HG03135 (cell line): ENCODE measurements around the gene ZNF761.
"Not testable (repeated sequence)": the region's sequence is repeated elsewhere in the genome, so short reads cannot be mapped to it uniquely, and the experiment has no call there.

Source experiments
- ATAC-seq: cut with Tn5 transposase; IDR thresholded peaks from one replicate; pipeline ENCODE4 v1.9.1; 2021; ENCODE audit warnings: mild to moderate bottlenecking, moderate library complexity; ENCODE audit not compliant: unreplicated experiment

Gene ZNF761

DNA sequence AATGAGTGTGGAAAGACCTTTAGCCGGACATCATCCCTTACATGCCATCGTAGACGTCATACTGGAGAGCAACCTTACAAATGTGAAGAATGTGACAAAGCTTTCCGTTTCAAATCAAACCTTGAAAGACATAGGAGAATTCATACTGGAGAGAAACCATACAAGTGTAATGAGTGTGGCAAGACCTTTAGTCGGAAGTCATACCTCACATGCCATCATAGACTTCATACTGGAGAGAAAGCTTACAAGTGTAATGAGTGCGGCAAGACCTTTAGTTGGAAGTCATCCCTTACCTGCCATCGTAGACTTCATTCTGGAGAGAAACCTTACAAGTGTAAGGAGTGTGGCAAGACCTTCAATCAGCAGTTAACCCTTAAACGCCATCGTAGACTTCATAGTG is 24.0 kb downstream of the ZNF761 start:
- ATAC-seq, result no peak

DNA sequence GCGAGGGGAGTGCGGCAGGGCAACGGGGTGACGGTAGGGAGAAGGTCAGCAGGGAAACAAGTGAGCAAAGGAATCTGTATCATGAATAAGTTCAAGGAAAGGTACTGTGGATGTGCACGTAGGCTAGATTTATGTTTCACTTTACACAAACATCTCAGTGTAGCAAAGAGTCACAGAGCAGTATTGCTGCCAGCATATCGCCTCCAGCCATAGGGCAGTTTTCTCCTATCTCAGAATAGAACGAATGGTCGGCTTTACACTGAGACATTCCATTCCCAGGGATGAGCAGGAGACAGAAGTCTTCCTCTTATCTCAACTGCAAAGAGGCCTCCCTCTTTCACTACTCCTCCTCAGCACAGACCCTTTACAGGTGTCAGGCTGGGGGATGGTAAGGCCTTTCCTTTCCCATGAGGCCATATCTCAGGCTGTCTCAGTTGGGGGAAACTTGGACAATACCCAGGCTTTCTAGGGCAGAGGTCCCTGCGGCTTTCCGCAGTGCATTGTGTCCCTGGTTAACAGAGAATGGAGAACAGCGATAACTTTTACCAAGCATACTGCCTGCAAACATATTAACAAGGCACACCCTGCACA is 28.4 kb downstream of the ZNF761 start:
- not testable (repeated sequence) for ATAC-seq

DNA sequence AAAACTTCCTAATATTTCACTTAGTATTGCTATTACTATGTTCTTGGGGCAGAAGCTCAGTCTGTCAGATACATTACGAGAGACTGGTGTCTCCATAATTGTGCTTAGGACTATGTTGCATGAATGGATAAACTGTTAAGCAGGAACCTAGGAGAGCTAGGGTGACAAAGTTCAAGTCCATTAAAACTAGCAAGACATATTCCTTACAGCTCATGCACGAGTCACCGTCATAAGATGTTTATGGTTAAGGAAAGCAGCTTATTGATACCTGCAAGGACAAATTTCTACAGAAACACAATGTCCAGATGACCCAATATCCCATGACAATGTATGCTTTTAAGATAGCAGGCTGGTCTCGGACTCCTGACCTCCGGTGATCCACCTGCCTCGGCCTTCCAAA is 30.1 kb downstream of the ZNF761 start:
- ATAC-seq, result no peak

DNA sequence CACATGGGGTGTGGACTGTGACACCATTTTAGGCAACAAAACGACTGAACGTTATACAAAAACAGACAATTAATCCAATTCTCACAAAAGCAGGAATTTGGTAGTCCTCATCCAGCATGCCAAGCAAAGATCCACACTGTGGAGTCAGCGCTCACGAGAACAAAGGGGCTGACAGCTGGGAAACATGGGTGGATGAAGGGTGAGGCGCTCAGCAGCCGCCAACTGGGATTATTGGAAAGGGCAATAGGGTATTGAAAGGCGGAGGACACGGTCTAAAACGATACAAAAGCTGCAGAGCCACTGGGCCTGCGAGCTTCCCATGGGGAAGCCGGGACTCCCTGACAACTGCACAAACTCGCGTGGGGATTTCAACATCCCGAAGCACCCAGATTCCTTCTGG is 31.1 kb downstream of the ZNF761 start:
- ATAC-seq, result no peak

DNA sequence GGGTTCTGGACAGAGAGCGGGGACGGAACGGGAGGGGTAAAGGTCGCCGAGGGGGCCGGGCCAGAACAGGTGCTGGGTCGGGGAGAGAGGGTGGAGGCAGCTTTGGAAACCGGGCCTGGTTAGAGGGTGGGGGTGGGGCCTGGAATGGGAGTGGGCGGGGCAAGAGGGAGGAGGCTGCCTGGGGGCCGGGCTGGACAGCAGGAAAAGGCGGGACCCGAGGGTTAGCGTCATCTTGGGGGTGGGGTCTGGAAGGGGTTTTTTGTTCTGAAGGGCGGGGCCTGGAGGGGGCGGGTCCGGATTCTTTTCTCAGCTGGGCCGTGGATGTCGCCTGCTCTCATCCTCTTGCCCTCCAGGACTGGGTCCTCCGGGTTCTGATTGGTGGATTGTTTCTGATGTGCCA is 31.5 kb downstream of the ZNF761 start:
- ATAC-seq, result no peak

DNA sequence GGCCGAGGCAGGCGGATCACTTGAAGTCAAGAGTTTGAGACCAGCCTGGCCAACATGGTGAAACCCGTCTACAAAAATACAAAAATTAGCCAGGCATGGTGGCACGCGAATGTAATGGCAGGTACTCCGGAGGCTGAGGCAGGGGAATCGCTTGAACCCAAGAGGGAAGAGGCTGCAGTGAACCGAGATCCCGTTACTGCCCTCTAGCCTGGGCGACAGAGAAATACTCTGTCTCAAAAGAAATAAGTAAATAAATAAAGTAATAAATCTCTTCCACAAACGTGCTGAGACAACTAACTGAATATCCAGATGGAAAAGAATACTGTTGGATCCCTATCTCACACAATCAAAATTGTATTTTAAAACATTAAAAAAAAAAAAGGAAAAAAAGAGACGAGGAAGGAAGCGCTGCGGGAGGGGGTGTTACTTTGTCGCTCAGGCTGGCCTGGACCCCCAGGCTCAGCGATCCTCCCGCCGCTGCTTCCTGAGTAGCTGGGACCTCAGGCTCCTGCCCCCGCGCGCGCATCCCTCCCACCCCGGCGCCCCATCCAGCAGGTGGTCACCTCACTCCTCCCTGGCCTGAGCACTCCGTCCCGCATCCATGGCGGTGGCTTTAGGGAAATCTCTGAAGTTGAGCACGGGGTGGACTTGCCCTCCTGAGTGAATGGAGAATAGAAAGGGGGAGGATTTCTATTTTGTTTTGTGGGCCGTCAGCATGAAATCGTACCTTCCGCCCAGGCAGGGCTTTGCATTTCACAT is 35.1 kb downstream of the ZNF761 start:
- ATAC-seq, result peak; percentile 17

DNA sequence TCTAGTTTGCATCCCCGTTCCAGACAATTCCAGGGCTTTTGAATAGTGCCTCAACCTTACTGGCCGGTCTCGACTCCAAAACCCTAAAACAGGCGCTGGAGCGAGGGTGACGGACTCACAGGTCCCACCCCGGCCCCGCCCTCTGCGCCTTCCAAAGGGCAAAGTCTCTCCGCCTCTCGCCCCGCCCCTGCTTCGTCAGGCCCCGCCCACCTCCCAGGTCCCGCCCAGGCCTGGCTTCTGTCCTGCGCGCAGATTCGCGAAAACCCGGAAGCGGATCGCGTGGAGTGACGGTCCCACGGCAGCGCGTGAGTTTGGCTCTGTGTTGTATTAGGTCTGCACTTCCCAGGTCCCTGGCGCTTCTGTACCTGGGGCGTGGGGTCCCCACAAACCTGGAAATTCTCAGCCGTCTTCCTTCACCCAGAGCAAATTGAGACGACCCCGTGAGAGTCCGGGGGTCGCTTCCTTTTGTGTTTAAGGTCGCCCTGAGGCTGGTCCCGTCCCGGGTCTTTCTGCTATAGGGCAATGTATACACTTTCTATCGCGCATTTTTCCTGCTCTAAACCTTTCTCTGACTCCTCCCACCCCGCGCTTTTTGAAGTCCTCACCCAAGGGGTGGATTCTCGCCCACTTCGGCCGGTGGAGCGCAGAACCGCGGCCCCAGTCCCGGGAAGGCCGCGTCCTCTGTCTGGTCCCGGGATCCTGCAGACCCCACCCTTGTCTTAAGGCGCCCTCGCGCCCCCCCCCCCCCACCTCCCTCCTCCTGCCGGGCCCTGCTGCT is 35.9 kb downstream of the ZNF761 start, which contains the start of gene ZNF813:
ZNF813 (plus strand) TSS at position 249 of the 778 bp plus-strand sequence. CDS start 16,090 bp downstream, outside the sequence.
- peak; percentile 86 for ATAC-seq

DNA sequence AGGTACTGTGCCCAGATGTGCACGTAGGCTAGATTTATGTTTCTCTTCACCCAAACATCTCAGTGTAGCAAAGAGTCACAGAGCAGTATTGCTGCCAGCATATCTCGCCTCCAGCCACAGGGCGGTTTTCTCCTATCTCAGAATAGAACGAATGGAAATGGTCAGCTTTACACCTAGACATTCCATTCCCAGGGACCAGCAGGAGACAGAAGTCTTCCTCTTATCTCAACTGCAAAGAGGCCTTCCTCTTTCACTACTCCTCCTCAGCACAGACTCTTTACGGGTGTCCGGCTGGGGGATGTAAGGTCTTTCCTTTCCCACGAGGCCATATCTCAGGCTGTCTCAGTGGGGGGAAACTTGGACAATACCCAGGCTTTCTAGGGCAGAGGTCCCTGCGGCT is 36.8 kb downstream of the ZNF761 start:
- ATAC-seq, result not testable (repeated sequence)

DNA sequence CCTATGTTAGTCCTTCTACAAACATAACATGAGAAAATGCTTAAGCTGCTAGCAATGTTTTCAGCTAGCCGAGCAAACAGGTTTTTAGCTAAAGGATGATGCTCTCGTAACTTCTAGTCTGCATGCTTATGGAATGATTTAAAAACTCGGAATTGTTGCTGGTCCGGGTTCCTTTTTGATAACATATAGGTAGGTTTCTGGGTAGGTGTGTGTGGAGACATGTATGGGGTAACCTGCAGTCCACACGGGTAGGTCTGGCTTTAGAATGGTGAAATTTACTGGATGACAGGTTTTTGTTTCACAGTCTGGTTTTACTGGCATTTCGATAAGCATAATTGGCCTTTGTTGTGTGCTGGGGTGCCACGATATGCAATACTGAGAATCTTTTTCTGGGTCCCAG is 40.1 kb downstream of the ZNF761 start:
- ATAC-seq, result no peak

DNA sequence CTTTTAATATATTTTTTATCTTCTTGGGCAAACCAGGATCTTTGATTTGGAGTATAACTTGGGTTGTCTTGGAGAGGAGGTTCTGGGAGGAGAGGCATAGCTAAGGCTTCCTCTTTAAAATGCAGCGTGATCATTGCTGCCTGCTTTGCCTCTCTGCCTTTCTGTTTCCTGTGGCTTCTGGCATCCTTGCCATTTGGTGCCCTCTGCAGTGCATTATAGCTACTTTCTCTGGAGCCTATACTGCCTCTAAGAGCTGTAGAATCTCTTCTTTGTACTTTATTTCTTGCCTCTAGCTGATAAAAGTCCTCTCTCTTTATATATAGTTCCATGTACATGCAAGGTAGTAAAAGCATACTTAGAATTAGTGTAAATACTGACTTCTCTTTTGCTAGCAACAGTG is 43.0 kb downstream of the ZNF761 start:
- ATAC-seq, result not testable (repeated sequence)

DNA sequence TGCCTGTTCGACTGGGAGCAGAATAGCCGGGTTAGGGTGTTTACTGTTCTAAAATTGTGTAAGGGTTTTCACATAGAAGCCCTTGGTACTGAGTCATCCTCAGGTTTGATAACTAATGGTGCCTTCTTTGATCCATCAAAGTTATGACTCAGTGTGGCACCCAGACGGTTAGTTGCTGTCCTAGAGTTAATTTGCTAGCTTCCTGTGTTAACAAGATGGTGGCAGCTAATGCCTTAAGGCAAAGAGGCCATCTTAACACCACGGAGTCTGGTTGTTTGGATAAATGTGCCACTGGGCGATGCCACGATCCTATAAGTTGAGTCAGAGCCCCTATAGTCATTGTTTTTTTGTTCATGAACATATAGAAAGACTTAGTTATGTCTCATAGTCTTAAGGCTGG is 43.7 kb downstream of the ZNF761 start:
- ATAC-seq, result not testable (repeated sequence)

DNA sequence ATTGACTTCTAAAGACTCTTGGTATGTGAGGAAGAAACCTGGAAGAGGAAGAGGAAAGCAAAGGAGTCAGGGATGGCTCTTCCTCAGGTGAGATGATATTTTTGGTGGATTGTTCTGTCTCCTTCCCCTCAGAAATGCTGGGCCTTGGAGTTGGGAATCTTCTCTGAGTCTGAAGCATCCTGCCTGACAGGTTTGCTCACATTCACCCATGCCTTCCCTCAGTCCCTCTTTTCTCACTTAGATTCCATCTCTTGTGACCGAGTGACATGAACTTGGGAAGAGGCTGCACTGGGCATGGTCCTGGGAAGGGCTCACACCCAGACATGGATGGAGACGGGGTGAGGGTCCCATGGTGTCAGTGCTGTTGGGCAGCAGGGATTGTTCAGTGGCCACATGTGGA is 52.0 kb downstream of the ZNF761 start:
- not testable (repeated sequence) for ATAC-seq

DNA sequence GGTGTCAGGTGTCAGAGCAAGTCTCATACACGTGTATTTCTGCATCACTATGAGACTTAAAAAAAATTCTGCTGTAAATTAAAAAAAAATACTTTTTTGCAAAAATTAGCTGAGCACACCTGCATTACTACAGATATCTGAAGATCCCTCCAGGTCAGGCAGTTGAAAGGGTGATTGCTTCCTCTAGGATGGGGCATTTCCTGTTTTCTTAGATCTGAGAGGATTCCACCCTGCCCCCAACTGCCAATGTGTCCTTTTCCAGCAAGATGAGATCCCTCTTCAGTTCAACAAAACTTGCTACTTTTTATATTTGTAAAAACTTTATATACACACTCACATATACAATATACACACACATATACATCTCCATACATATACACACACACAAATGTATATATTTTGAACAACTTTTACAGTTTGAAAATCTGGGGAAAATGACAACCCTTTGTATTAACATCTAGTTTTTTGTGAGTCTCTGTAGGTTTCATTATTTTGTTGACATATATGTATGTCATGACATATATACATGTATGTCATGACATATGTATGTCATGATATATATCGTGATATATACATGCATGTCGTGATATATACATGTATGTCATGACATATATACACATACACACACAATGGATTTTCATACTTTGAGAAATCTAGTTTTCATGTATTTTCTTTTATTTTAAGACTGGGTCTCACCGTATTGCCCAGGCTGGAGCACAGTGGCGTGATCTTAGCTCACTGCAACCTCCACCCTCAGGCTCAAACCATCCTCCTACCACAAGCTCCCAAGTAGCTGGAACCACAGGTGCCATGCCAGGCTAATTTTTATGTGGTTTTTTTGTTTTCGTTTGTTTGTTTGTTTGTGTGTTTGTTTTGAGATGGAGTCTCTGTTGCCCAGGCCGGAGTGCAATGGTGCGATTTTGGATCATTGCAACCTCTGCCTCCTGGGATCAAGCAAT is 53.5 kb downstream of the ZNF761 start:
- no peak for ATAC-seq

DNA sequence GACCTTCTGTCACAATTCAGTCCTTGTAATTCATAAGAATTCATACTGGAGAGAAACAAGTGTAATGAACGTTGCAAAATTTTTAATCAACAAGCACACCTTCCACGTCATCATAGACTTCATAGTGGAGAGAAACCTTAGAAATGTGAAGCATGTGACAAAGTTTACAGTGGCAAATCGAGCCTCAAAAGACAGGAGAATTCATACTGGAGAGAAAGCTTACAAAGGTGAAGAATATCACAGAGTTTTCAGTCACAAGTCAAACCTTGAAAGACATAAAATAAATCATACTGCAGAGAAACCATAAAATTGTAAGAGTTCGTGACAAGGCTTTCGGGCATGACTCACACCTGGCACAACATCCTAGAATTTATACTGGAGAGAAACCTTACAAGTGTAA is 60.4 kb downstream of the ZNF761 start:
- no peak for ATAC-seq

DNA sequence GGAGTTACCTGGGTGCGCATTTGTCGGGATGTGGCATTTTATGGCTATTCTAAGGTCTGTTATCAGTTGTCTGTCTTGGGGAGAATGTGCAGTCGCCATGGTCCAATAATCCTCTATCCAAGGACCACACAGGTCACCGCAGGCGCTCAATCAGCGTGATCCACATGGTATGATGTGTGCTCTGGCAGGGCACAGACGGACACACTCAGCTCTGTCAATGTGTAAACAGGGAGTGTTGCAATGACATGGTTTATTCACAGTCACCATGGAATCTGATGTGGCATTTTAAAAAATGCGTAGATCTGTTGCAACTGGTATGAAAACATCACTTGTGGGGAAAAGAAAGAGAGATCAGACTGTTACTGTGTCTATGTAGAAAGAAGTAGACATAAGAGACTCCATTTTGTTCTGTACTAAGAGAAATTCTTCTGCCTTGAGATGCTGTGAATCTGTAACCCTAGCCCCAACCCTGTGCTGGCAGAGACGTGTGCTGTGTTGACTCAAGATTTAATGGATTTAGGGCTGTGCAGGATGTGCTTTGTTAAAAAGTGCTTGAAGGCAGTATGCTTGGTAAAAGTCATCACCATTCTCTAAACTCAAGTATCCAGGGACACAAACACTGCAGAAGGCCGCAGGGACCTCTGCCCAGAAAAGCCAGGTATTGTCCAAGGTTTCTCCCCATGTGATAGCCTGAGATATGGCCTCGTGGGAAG is 65.7 kb downstream of the ZNF761 start:
- ATAC-seq, result not testable (repeated sequence)

DNA sequence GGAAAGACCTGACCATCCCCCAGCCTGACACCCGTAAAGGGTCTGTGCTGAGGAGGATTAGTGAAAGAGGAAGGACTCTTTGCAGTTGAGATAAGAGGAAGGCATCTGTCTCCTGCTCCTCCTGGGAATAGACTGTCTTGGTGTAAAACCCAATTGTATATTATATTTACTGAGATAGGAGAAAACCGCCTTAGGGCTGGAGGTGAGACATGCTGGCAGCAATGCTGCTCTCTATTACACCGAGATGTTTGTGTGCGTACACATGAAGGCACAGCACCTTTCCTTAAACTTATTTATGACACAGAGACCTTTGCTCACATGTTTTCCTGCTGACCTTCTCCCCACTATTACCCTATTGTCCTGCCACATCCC is 66.2 kb downstream of the ZNF761 start:
- not testable (repeated sequence) for ATAC-seq

DNA sequence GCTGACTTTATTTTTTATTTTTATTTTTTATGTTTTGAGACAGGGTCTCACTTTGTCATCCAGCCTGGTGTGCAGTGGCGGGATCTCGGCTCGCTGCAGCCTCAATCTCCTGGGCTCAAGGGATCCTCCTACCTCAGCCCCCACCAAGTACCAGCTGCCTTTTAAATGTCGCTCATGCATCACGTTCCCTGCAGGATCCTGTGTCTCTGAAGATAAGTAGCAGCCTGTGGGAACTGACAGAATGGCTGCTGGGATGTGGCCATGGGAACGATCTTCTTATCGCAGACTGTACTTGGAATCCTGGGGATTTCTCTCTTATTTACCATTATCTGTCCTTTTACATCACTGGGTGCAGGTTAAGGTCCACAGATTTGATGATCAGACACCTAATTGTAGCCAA is 71.4 kb downstream of the ZNF761 start:
- ATAC-seq, result not testable (repeated sequence)

DNA sequence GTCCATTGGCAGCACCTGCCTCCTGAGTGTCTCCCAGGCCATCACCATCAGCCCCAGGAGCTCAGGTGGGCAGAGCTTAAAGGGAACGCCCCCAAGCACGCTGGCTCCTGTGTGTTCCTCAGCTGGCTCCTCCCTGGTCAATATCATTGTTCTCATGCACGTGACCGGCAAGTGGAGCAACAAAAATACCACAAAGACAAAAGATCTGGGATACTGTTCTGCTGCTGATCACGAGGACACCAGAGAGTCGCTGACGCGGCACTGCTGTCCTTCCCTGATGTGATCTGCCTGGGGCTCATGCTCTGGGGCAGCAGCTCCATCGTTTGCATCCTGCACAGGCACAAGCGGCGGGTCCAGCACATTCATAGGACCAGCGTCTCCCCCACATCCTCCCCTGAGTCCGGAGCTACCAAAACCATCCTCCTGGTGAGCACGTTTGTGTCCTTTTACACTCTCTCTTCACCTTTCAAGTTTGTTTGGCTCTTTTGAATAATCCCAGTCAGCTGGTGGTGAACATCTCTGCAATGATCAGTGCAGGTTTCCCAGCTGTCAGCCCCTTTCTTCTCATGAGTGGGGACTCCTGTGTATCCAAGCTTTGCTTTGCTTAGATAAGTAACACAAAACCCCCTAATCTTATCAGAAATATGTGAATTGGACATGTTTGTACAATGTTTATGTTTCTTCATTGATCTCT is 72.0 kb downstream of the ZNF761 start:
- not testable (repeated sequence) for ATAC-seq

DNA sequence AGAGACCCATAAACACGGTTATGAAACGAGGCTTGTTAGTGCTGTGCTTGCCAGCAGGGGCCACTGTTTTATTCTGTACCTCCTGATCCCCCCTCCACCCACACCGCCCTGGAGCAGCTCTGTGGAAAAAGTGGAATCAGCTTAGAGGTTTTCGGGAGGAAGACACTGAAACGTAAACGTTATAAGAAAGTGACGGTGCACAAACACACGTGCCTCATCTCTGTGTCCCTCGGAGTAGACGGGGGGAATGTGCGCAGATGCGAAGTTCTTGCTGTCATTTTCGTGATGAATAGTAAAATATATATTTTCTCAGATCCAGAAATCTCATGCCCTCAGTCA is 72.5 kb downstream of the ZNF761 start:
- ATAC-seq, result not testable (repeated sequence)

DNA sequence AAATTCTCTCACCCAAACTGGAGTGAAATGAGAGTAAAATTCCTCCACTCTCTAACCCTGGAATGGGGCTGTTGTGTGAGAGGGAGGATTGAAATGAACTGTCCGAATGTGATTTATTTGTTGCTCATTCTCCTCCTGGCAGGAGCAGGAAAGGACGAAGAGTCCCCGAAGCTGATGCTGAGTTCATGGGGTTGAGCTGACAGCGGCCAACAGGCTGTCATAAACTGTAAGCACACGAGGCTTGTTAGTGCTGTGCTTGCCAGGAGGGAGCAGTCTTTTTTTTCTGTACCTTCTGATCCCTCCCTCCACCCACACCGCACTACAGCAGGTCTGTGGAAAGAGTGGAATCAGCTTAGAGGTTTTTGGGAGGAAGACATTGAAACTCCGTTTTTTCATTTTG is 73.1 kb downstream of the ZNF761 start:
- no peak for ATAC-seq
